CD4-positive, alpha-beta T cell treated with Interleukin-4 for 4 hours (primary cell): ENCODE measurements around the gene FMNL1.
A peak's percentile ranks its signal among the peaks of the same experiment; 100 is the strongest.

ENCODE experiments used
- DNase-seq: peaks from one replicate; pipeline ENCODE4 v3.0.0-alpha.2; 2020

Gene FMNL1

DNA sequence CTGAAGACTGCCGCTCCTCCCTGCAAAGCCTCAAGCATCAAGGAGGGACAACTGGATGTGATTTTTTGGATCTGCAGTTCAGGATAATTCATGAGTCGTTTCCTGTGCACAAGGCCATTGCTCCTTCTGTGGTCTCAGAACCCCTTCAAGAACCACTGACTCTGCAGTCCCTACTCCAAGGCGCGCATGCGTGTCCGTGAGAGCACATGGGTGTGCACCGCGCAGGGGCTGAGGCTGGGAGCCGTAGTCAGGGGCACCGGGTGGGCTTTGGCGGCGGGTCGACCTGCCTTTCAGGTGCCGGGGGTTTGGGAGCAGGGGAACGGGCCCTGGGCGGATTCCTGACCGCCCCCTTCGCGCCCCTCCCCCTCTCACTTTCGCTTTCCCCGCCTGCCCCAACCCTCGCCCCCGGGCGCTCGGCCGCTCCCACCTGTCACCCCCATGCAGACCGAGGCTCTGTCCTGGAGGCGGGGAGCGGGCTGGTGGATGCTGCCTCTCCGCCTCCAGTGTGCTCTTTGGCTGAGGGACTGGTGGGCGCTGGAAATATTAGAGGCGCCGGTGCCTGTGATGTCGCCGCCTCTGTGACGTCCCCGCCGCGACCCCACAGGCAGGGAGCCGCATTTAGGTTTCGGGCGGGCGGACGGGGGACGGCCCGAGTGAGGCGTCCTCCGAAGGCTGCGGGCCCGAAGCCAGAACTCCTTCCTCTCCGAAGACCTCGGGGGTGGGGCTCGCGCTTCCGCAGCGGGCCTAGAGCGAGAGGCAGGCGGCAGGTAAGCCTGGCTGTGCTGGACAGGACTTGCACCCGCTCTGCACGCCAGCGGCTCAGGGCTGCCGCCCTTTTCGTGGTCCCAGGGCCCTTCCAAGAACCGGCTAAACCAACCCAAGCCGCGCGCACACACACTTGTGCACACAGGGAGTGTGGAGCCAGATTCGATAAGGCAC, 40.2 kb downstream of the FMNL1 start, which contains the start of gene SPATA32:
TSS of gene SPATA32 (minus strand) at position 518 of the 939 bp plus-strand sequence. CDS start at position 440, 78 bp downstream.
- peak; percentile 51 for DNase-seq

DNA sequence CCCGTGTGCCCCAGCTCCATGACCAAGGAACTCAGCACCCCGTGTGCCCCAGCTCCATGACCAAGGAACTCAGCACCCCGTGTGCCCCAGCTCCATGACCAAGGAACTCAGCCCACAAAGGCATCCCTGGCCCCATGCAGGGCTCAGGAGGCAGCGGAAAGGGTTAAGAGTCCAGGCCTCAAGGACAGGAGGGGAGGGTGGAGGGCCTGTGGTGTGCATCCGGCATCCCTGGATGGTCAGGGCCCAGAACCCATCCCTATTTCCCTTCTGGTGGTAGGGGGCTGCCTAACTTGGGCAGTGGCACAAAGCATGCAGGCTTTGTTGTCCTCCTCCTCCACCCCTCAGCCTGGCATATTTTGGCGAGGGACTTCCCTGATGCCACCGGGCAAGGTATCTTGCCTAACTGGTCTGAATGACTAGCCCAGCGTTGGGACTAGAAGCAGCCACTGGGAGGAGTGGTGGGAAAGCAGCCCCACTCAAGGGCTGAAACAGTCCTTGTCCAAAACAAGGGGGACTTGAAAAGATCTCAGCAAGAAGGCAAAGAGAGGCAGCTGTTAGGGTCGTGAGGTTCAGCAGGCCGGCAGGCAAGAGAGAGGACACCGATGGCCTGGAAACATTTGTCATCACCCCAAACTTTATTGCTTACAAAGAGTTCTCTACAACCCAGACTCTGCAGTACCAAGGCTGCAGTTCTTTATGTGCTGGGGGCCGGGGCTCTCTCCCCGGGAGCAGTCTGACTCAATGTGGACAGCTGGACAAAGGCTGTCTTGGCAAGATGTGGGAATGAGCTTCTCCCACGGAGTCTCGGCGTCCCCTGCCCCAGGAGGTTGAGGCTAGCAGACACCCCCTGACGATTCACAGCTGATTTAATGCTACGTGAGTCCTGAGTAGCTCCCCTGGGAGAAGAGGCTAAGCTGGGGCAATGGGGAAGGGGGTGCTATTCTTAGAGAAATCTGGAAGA, 41.1 kb downstream of the FMNL1 start:
- no peak for DNase-seq

DNA sequence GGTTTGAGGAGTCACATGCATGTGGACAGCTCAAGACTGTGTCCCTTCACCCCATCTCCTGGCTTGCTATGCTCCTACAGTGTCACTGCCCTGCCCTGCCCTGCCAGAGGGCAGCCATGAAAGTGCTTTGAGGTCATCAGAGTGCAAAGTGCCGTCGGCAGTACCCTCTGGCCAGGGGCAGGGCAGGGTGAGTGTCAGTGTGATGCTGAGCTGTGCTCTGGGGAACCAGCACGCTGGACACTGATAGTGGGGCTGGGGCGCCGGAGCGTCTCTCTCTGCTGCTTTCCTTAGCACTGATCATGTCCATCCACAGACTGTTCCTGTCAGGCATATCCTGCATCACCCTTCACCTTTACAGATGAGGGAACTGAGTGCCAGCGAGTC, 41.8 kb downstream of the FMNL1 start:
- DNase-seq = no peak

DNA sequence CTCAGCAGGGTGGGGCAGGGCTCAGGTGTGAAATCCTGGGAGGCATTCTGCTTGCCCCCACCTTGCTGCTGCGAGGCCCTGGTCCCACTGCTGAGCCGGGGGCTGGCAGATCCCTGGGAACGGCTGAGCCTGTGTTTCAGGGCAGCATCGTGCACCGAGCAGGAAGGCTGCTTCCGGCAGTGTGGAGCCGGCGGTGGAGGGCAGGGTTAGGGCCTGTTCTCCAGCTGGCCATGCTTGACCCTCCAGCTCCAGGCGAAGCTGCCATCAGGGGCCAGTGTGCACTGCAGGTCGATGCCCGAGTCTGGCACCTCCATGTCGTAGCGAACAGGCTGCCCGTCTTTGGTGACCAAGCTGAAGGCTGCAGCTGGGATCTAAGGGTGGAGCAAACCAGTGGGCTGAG, 42.7 kb downstream of the FMNL1 start:
- DNase-seq = no peak

DNA sequence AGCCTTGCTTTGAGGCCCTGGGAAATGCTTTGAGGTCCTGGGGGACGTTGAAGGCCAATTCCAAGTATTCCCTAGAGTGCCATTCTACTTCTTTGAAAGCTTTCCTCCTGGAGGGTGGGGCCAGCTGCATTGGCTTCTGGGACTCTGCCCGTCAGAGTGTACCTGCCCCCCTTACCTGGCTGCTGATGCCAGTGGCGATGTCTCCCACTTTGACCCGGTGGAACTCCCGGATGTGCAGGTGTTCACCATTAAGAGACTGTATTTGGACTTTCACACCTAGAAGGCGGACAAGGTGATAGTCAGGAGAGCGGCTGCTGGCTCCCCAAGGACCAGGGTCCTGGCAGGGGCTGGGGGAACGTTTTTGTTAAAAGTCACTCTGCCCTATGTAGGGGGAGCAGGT, 43.3 kb downstream of the FMNL1 start:
- no peak for DNase-seq

DNA sequence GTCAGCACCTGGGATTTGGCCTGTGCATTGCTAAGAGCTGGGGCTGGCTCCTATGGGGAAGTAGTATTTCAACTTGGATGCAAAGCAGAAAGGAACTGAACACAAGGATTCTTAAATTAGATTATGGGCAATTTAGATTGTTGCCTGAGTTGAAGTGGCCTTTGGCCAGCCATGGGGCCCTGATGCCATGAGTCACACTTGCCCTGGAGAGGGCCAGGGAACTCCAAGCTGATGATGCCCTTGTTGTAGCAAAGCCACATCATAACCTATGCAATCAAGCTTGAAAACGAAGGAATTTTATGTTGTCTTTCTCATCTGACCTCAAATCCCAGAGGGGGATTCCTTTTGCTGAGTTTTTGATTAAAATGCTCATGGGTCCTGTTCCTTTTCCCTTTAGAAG, 44.1 kb downstream of the FMNL1 start:
- DNase-seq = no peak

DNA sequence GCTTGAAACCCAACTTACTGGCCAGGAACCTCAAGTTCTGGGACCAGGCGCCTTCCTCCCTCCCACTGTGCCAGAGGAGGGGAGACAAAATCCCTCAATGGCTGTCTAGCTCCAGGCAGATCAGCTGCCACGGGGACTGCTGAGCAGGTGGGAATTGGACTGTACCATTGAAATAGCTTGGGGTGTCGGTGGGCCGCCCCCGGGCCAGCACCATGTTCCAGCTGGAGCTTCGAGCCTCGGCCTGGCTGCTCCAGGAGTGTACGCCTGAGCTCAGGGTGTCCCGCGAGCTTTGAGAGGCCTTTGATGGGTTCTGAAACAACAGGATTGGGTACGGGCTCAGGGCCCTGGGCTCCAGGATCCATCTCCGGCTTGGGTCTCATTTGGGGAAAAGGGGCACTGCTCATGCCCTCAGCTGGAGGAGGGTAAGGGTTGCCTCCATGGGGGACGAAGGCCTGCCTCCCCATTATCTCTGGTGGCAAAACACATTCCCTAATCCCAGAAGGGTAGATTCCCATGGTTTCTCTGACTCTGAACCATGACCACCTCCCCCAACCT, 44.8 kb downstream of the FMNL1 start:
- no peak for DNase-seq

DNA sequence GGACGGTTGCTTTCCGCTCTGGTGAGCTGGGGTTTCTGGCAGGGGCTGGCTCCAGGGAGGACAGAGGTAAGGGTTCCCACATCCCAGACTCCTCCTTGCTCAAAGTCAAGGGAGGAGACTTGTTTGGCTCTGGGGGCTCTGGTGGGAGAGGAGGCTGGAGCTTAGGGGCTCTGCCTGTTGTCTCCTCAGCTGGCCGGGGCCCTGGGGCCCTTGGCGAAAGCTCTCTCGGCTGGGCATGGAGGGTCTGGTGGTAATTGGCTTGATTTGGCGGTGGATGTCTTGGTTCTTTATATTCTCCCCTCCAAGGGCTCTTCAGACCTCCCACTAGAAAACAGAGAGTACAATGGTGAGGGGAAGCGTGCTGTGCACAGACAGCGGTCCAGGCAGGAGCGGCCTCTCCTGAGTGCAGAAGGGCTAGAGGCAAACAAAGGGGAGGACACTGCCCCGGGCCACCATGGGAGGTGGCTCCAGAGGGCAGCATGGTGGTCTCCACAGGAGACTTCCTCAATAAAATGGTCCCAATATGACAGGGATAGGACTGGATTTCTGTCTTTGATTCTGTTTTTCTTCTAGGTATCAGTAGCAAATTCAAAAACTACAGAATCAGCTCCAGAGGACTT, 45.9 kb downstream of the FMNL1 start:
- DNase-seq = no peak

DNA sequence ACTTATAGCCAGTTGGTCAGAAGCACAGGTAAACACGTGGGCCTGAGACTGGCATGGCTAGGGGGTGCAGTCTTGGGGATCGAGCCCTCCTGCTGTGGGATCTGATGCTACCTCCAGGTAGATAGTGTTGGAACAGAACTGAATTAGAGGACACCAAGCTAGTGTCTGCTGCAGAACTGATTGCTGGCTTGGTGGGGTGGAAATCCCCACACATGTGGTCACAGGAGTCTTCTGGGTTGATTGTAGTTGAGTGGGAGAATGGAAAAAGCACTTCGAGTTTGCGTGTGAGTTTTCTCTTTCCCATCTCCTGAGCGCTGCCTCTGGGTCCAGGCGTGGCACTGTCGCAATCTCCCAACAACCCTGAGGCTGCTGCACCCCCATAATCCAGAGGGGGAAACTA, 48.2 kb downstream of the FMNL1 start:
- no peak for DNase-seq

DNA sequence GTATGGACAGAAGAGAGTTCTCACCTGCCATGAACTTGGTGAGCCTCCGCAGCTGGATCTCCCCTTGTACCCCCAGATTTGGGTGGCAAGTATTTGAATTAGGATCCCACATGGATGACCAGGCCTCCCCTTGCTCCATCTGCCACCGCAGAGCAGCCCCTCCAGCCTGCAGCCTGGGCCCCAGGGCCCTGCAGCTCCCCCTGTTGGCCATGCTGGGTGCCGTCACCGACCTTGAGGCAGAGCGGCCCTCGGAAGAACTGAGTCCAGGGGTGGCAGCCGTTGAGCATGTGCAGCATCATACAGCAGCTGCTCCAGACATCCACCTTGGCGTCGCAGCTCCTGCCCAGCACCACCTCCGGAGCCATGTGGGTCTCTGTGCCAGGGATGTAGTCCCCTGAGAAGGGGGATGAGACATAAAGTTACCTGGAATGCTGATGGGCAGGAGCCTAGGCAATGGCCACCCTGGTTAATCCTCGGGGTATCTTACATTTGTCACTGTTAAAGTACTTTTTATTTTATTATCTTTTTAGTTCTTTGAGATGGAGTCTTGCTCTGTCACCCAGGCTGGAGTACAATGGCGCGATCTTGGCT, 49.2 kb downstream of the FMNL1 start:
- DNase-seq = peak; percentile 31

DNA sequence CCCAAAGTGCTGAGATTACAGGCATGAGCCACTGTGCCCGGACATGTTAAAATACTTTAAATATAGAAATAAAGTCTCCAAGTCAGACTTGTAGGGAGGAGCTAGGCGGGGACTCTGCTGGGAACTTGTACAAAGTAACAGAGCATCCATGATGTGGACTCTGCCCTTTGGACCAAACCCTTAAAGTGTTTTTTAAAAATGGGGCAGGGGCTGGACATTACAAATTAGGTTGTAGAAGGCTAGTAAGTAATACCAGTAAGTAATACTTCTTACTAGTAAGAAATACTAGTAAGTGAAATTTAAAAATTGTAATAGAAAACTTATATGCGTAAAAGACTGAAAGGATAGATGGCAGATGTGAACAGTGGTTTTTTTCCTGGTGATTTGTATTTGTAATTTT, 49.9 kb downstream of the FMNL1 start:
- DNase-seq = no peak

DNA sequence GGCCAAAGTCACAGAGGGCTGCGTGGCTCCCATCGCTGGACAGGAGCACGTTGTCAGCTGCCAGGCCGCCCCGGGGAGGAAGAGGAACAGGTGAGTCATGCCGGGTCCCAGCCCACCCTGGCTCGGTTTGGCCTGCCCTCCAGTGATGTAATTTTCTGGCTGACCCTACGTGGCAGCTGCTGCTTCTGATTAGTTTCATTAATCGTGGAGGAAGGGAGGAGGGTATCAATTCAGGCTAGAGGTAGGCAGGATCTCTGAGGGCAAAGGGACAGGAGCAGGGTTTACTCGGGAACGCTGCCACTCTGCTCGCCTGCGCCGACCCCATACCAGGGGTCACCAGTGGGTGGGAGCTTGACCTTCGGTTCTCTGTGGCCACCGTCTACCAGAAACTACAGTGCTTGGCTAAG, 51.9 kb downstream of the FMNL1 start:
- DNase-seq = no peak

DNA sequence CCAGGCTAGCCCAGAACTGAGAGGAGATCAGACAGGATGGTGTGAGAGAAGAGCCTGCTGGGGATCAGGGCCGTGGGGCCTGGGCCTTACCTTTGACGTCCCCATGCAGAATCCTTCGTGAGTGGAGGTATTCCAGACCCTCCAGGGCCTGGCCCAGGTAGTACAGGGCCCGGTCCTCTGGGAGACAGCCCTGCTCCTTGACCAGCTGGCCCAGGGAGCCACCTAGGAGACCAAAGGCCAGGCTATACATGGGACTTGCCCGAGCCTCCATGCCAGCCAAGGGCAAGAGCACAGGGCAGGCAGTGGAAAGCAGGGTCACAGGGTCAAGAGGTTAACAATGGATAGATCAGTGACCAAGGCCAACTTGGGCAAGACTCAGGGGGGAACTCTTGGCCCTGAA, 52.3 kb downstream of the FMNL1 start:
- no peak for DNase-seq

DNA sequence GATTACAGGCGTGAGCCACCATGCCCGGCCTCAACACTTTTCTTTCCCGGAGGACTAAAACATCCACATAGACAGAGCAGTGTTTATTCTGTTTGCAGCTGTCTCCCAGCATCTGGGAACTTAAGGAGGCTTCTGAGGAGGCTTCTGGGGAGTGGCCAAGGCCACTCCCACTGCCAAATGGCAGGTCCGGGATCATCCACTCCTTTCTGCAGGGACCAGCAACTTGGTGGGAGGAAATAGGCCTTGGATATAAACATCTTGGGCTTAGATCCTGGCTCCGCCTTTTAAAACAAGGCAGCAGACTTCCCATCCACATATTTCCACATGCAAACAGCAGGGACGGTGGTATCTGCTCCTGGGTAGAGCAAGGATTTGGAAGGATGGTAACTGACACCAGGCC, 54.3 kb downstream of the FMNL1 start:
- DNase-seq = no peak

DNA sequence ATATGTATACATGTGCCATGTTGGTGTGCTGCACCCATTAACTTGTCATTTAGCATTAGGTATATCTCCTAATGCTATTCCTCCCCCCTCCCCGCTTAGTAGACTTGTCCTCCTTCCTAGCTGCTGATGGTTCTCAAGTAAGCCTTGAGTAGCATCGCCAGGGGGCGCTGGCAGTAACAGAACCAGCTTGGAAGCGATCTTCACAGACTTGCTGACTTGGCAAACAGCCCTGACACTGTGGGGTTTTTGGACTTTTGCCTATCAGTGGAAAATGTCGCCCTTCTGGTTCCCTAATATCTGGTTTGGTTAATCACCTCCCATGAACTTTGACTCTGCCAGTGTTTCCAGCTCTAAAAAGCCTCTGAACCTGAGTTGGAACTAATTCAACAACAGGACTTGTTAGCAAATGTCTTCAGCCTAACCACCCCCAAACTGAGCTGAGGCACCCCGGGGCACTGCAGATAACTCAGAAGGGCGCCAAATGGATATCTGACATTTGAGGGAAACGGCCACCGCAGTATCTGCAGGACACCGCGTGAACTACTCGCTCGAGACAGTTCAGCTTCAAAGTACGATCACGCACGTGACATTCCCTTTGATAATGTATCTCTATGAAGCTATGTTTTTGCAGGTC, 55.6 kb downstream of the FMNL1 start:
- peak; percentile 87 for DNase-seq

DNA sequence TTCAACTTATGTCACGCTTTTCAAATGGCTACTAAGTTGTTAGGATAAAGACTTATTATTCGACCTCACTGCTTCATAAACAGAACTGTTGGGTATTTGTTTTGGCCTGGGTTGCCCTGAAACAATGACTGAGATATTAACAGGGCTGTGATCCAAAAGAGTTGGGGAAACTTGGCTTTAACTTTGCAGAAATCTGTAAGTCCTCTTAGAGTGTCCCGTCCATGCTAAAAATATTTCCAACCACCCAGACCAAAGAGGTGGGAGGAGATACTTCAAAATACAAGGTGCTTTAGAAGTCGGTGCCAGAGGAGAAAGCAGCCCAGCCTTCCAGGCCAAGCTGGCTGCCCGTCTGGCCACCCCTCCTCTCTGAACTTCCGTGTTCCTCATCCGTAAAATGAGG, 56.3 kb downstream of the FMNL1 start:
- no peak for DNase-seq

DNA sequence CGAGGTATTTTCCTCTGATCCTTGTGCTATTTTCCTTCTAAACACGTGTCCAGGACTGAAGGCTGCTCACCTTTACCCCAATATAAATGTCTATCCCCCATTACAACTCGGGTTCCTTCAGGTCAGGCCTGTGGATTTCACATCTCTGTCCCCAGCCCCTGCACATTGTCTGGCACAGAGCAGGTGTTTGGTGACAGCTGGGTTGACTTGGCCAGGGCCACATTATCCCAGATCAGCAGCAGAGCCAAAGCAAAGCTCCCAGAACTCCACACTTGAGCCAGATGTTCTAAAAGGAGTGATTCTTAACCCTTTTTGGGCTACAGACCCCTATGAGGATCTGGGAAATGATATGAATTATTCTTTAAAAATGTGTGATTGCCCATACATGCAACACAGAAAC, 58.2 kb downstream of the FMNL1 start:
- no peak for DNase-seq

DNA sequence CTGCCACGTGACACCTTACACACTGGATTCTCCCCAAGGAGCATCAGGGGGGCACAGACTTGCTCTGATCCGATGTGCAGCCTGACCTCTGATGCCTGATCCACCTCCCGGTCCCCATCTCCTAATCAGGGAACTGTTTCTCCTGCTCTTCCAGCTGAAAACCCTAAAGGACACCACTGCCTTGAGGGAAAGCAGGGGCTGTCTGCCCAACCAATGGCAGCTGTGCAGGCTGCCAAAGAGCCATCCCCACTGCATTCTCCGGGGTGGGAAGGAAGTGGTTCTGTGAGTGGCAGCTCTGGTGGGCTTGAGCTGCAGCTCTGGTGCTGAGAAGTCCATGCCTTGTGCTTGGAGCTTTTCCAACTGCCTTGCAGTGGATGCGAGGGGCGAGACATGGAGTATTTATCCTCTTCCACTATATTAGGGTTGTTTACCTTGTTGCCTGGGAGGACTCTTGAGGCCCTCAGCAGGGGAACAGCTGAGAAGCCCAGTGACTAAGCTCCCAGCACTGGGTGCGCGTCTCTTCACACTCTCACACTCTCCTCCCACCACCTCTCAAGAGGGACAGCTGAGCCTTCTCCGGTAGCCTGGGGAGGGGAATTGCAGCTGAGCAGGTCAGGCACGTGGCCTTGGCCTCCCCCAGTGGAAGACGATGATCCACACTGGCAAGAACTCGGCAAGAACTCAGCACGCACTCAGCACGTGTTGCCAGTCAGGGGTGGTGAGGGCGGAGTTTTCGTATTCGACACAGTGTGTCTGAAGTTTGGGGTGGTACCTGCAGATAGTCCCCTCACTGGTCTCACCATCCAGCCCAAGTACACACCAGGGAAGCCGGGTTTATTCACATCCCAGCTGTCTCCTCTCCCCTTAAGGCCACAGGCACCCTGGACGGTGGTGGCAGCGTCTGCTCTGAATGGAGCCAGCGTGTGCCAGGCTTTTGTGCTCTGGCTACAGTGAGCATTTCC, 61.3 kb downstream of the FMNL1 start:
- DNase-seq = no peak

DNA sequence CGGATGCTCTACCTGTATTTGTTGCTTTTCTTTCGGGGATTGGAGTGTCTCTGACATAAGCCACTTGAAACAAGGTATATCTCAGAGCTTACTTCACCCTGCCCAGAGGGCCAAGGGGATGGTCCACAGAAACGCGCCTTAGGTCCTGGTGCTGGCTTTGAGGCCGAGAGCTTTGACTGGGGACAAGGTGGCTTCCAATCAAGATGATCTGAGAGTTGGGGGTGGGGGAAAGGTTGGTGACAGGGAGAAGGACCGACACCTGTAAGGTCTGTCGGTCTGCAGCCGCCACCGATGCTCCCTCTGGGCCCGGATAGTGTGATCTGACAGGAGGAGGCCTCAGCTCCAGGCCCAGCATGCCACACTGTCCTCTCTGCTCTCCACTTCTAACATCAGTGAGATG, 62.0 kb downstream of the FMNL1 start:
- DNase-seq = no peak
